ENCODE data around the gene HOXA4. TPM values are rescaled to one million over a fixed set of nuclear protein-coding genes. Genes with fewer than 3 reads are reported as not detected.

Gene HOXA4
- total RNA-seq, 5 donors from 2014 or later (not counting 1 experiment from before 2014, with no cell fraction given): 0.25 to 0.38 (median 0.36) TPM; not detected in 2

DNA sequence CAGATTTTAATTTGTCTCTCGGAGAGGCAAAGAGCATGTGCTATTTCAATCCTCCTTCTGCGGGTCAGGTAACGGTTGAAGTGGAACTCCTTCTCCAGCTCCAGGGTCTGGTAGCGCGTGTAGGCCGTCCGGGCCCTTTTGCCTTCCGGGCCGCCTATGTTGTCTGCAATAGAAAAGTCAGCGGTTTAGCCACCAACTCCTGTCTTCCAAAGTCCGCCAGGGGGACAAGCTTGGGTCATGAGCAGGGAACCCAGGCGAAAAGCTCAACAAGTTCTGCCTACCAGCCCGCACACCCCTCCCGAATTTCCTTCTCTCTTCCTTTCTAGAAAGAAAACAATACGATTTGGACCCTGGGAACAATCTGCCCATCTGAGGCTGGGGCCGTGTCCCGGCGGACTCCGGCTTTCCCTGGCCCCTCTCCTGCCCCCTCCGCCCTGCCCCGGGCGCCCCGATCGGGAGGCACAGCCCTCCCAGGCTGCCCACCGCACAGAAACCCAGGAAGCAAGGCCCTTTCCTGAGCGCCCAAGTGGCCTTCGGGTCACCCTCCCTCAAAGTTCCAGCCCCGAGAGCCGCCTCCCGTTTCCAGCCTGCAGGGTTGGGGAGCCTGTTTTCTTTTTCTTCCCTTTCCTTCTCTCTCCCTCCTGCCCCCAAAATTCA lies 11.5 kb upstream of the HOXA4 start:
- no peak overlapping the region for H3K27ac Mint-ChIP-seq
- Histone ChIP-seq H3K9me3 (no peaks in the 10 kb centered on the region), H3K4me1 (ENCODE audit: control insufficient read depth in 1 of 2, extremely low read depth in 1 of 2, insufficient read depth in 2 of 2, low read length in 2 of 2) (peaks cover 0 to under 1% of the 10 kb centered on the region in 2 experiments), H3K27ac (ENCODE audit: low read length) (no peak overlapping the region), H3K27me3 (replicated peaks in 1 of 2; ENCODE audit: control insufficient read depth in 2 of 2, extremely low read depth in 1 of 2, insufficient read depth in 2 of 2, low read length in 1 of 2) (peaks cover 0 to 55% of the 10 kb centered on the region in 2 experiments), H3K36me3 (ENCODE audit: control insufficient read depth in 2 of 2, extremely low read depth in 1 of 2, insufficient read depth in 1 of 2, low read length in 1 of 2) (no peaks in the 10 kb centered on the region), H3K4me3 (ENCODE audit: control insufficient read depth in 1 of 2, extremely low read depth in 1 of 2, low read length in 1 of 2) (no peak overlapping the region)
- H3K4me1 Mint-ChIP-seq: peaks cover under 1 to 2% (median 2%) of the 10 kb centered on the region in 3 donors
- POLR2A ChIA-PET: interaction anchor here in 1 of 2 donors (0.7 kb wide), 1 partner anchor 1240 kb away, joined by 3 read pairs; no protein-coding TSS in a partner anchor
- peaks cover 41 to 66% of the 10 kb centered on the region in 2 donors for H3K27me3 Mint-ChIP-seq
- CTCF ChIA-PET: interaction anchor here (0.6 to 1.3 kb wide), 3 partner anchors 11 to 794 kb away, joined by 3 to 4 read pairs (median 3); no protein-coding TSS in a partner anchor
- ATAC-seq (replicated peaks in 1 of 4) (no peak), DNase-seq (no peak)
- H3K4me3 Mint-ChIP-seq: peak overlapping the region in 1 of 3 donors; percentile 68
- no peaks in the 10 kb centered on the region for H3K9me3 Mint-ChIP-seq
- no peaks in the 10 kb centered on the region for H3K36me3 Mint-ChIP-seq
- WGBS (ENCODE audit: insufficient coverage): 95% methylated on average over 27 of the region's 30 CpGs

DNA sequence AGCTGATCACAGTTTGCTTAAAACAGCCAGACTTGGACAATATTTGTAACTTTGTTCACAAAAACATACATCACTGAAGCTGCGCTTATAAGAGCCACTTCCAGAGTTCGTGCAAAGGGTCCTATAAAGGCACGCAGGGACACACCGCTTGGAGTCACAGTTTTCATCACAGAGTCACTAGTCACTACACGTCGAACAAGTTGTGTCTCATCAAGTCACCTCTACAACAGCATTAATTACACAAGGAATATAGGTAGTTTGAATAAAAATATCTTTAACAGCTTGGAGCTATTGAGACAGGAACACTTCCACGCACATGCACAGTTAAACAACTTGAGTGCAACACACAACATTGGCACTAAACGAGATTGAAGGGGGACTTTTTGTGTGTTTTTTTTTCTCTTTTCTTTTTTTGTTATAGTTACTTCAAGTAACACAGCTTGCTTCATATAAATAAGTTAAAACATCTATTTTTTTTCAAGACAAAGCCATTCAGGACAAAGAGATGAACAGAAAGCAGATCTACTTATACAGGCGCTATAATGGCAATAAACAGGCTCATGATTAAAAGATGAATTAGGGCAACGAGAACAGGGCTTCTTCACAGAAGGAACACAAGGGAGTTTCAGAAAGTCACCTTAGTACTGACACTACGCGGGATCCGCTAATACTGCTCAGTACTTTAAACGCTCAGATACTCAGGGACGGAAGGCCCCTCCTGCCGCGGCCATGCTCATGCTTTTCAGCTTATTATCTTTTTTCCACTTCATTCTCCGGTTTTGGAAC lies 10.8 kb upstream of the HOXA4 start:
- peaks cover 0 to 56% of the 10 kb centered on the region in 2 experiments for H3K27me3 ChIP-seq (replicated peaks in 1 of 2; ENCODE audit: control insufficient read depth in 2 of 2, extremely low read depth in 1 of 2, insufficient read depth in 2 of 2, low read length in 1 of 2)
- no peaks in the 10 kb centered on the region for H3K9me3 ChIP-seq
- peaks cover 37 to 64% of the 10 kb centered on the region in 2 donors for H3K27me3 Mint-ChIP-seq
- POLR2A ChIA-PET: interaction anchor here in 1 of 2 donors (0.7 kb wide), 1 partner anchor 1239 kb away, joined by 3 read pairs; no protein-coding TSS in a partner anchor
- no peaks in the 10 kb centered on the region for H3K36me3 Mint-ChIP-seq
- no peaks in the 10 kb centered on the region for H3K9me3 Mint-ChIP-seq
- no peak overlapping the region for H3K4me3 Mint-ChIP-seq
- 87% methylated on average over 9 of the region's 18 CpGs for WGBS (ENCODE audit: insufficient coverage)
- no peak overlapping the region for H3K27ac Mint-ChIP-seq
- H3K4me1 ChIP-seq (ENCODE audit: control insufficient read depth in 1 of 2, extremely low read depth in 1 of 2, insufficient read depth in 2 of 2, low read length in 2 of 2): no peaks in the 10 kb centered on the region
- H3K36me3 ChIP-seq (ENCODE audit: control insufficient read depth in 2 of 2, extremely low read depth in 1 of 2, insufficient read depth in 1 of 2, low read length in 1 of 2): no peaks in the 10 kb centered on the region
- ATAC-seq (replicated peaks in 1 of 4) (no peak), DNase-seq (no peak)
- no peak overlapping the region for H3K4me3 ChIP-seq (ENCODE audit: control insufficient read depth in 1 of 2, extremely low read depth in 1 of 2, low read length in 1 of 2)
- no peaks in the 10 kb centered on the region for H3K4me1 Mint-ChIP-seq
- no peak overlapping the region for H3K27ac ChIP-seq (ENCODE audit: low read length)
- CTCF ChIA-PET: interaction anchor here (0.6 to 1.3 kb wide), 8 partner anchors 8 to 1152 kb away, joined by 3 to 5 read pairs (median 3); partner anchors contain the start of gene HOXA13 (in 1 of the 2)

DNA sequence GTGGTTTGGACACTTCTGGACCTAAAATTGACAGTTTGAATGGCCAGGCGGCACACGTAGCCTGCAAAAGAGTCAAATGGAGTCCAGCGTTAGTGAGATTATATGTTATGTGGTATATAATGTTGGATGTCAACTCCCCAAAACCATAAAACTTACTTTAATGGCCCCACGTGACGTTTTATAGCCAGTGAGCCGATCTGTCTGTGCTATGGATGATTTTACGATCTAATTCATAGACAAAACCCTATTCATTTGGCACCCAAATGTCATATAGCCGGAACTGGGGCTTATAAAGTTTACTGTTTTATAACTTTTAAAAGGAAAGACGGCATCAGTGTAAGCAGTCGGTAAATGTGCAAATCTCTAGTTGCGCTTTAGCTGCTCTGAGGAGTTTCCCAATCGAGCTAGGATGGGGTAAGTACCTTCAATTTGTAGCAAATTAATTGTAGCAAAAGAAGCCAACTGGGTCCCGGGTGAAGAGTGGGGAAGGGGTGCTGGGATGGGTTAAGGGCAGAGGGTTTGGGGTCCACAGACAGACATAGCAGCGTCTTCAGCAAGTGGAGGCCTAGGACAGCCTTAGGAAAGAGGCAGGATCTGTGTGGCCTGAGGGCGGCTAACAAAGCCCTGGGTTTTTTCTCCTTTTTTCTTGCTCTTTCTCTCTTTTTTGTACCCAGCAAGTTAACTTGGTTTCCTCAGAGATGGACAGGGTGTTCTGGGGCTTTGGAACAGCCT lies 9.7 kb upstream of the HOXA4 start:
- Mint-ChIP-seq H3K27ac (no peak overlapping the region), H3K9me3 (no peaks in the 10 kb centered on the region), H3K4me1 (peaks cover 0 to 10% (median 2%) of the 10 kb centered on the region in 3 donors), H3K4me3 (no peak overlapping the region), H3K36me3 (no peaks in the 10 kb centered on the region), H3K27me3 (peaks cover 38 to 64% of the 10 kb centered on the region in 2 donors)
- 92% methylated on average over 5 of the region's 15 CpGs for WGBS (ENCODE audit: insufficient coverage)
- CTCF ChIA-PET: no interaction called here
- H3K27ac ChIP-seq (ENCODE audit: low read length): no peak overlapping the region
- POLR2A ChIA-PET: no interaction called here
- no peaks in the 10 kb centered on the region for H3K36me3 ChIP-seq (ENCODE audit: control insufficient read depth in 2 of 2, extremely low read depth in 1 of 2, insufficient read depth in 1 of 2, low read length in 1 of 2)
- H3K4me1 ChIP-seq (ENCODE audit: control insufficient read depth in 1 of 2, extremely low read depth in 1 of 2, insufficient read depth in 2 of 2, low read length in 2 of 2): peaks cover 0 to 8% of the 10 kb centered on the region in 2 experiments
- ATAC-seq (replicated peaks in 1 of 4) (no peak), DNase-seq (no peak)
- no peak overlapping the region for H3K4me3 ChIP-seq (ENCODE audit: control insufficient read depth in 1 of 2, extremely low read depth in 1 of 2, low read length in 1 of 2)
- peaks cover 0 to 53% of the 10 kb centered on the region in 2 experiments for H3K27me3 ChIP-seq (replicated peaks in 1 of 2; ENCODE audit: control insufficient read depth in 2 of 2, extremely low read depth in 1 of 2, insufficient read depth in 2 of 2, low read length in 1 of 2)
- no peaks in the 10 kb centered on the region for H3K9me3 ChIP-seq

DNA sequence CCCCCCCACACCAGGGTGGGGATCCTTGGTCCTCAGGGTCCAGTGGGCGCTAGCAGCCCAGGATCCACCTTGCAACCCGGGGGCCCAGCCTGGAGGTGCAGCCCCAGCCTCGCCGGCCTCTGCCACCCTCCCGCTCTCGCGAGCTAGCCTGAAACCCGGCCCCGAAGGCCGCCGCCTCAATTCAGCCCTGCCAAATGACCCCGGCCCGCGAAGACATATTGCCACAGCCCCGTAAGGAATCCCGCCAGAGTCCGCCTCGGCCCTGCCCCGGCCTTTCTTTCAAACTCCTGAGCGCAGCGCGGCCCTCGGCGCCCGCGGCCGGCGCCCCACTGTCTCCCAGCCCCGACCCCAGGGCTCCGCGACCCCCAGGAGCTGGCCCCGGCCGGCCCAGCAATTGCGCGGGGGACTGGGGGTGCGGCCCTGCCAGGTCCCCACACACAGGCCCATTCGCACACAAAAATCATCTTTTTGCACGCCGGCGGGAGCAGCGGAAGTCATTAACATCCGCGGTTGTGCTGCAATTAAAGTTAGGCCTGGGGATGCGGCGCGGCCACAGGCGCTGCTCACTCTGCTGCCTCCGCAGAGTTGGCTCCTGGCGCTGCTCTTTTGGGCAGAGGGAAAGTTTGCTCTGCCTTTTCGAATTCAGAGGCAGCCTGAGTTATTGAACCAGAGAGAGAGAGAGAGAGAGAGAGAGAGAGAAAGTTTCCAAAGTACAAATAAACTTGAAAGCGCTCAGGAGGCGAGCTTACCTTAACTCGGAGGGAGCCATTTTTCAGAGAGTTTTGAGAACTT lies 9.0 kb upstream of the HOXA4 start:
- H3K27me3 ChIP-seq (replicated peaks in 1 of 2; ENCODE audit: control insufficient read depth in 2 of 2, extremely low read depth in 1 of 2, insufficient read depth in 2 of 2, low read length in 1 of 2): peaks cover 0 to 46% of the 10 kb centered on the region in 2 experiments
- Mint-ChIP-seq H3K36me3 (no peaks in the 10 kb centered on the region), H3K27ac (no peak overlapping the region), H3K4me1 (peaks cover 0 to 15% (median 3%) of the 10 kb centered on the region in 3 donors), H3K9me3 (no peaks in the 10 kb centered on the region), H3K27me3 (peaks cover 41 to 66% of the 10 kb centered on the region in 2 donors), H3K4me3 (no peak overlapping the region)
- ChIA-PET POLR2A (no interaction called here), CTCF (no interaction called here)
- H3K4me1 ChIP-seq (ENCODE audit: control insufficient read depth in 1 of 2, extremely low read depth in 1 of 2, insufficient read depth in 2 of 2, low read length in 2 of 2): peaks cover 0 to 16% of the 10 kb centered on the region in 2 experiments
- no peak for ATAC-seq (replicated peaks in 1 of 4)
- H3K36me3 ChIP-seq (ENCODE audit: control insufficient read depth in 2 of 2, extremely low read depth in 1 of 2, insufficient read depth in 1 of 2, low read length in 1 of 2): no peaks in the 10 kb centered on the region
- no peak overlapping the region for H3K27ac ChIP-seq (ENCODE audit: low read length)
- H3K4me3 ChIP-seq (ENCODE audit: control insufficient read depth in 1 of 2, extremely low read depth in 1 of 2, low read length in 1 of 2): no peak overlapping the region
- no peaks in the 10 kb centered on the region for H3K9me3 ChIP-seq
- WGBS (ENCODE audit: insufficient coverage): 98% methylated on average over 42 of the region's 53 CpGs
- DNase-seq: no peak

DNA sequence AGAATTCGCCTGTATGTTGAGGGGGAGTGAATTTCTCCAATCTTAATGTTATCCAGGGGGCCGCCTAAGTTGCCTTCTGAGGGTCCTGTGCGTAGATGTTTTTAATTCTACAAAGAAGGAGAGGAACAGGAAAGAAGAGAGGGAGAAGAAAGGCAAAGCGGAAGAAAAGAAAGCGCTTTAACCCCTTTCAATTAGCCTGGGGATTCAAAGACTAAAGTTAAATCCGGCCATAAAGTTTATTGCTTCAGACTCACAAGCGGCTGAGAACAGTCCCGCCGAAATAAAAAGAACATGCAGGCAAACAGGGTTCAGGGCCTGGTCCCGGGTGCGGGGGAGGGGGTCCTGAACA lies 8.4 kb upstream of the HOXA4 start:
- WGBS (ENCODE audit: insufficient coverage): 98% methylated on average over 8 of the region's 11 CpGs
- Mint-ChIP-seq H3K4me1 (peaks cover 0 to 15% (median 4%) of the 10 kb centered on the region in 3 donors), H3K9me3 (no peaks in the 10 kb centered on the region), H3K4me3 (no peak overlapping the region), H3K36me3 (no peaks in the 10 kb centered on the region), H3K27me3 (peaks cover 37 to 66% of the 10 kb centered on the region in 2 donors), H3K27ac (no peak overlapping the region)
- H3K9me3 ChIP-seq: no peaks in the 10 kb centered on the region
- no peak overlapping the region for H3K4me3 ChIP-seq (ENCODE audit: control insufficient read depth in 1 of 2, extremely low read depth in 1 of 2, low read length in 1 of 2)
- no peak overlapping the region for H3K27ac ChIP-seq (ENCODE audit: low read length)
- peaks cover 0 to 40% of the 10 kb centered on the region in 2 experiments for H3K27me3 ChIP-seq (replicated peaks in 1 of 2; ENCODE audit: control insufficient read depth in 2 of 2, extremely low read depth in 1 of 2, insufficient read depth in 2 of 2, low read length in 1 of 2)
- H3K36me3 ChIP-seq (ENCODE audit: control insufficient read depth in 2 of 2, extremely low read depth in 1 of 2, insufficient read depth in 1 of 2, low read length in 1 of 2): no peaks in the 10 kb centered on the region
- POLR2A ChIA-PET: no interaction called here
- DNase-seq: no peak
- peaks cover 0 to 18% of the 10 kb centered on the region in 2 experiments for H3K4me1 ChIP-seq (ENCODE audit: control insufficient read depth in 1 of 2, extremely low read depth in 1 of 2, insufficient read depth in 2 of 2, low read length in 2 of 2)
- no peak for ATAC-seq (replicated peaks in 1 of 4)
- CTCF ChIA-PET: no interaction called here
